ENCODE measurements around the gene C9orf50. TPM values are rescaled to one million over a fixed set of nuclear protein-coding genes. Genes with fewer than 3 reads are reported as not detected.
A peak's percentile ranks its signal among the peaks of the same experiment; 100 is the strongest.

C9orf50 gene
- total and polyA plus RNA-seq, 2 donors (not counting 3 experiments of a cell fraction or from before 2014, with no cell fraction given), result not detected

GRCh38 chr9:129570450-129571297 lies 50.2 kb downstream of the C9orf50 start:
- FAIRE-seq, result peak; percentile 52
- Histone ChIP-seq H3K9me1 (replicated peaks; ENCODE audit: control insufficient read depth, extremely low read depth, insufficient read depth, low read length) (no peaks in the 10 kb centered on the region), H3K27ac (ENCODE audit: insufficient read depth, low read depth, low read length) (no peak overlapping the region), H3K4me2 (ENCODE audit: insufficient read depth, low read length) (no peak overlapping the region), H2AFZ (ENCODE audit: low read depth, low read length) (peak overlapping the region; percentile 9), H3K4me1 (ENCODE audit: control insufficient read depth, extremely low read depth, insufficient read depth, low read length) (peaks cover 2% of the 10 kb centered on the region), H4K20me1 (replicated peaks; ENCODE audit: control insufficient read depth, extremely low read depth, insufficient read depth, low read length) (no peaks in the 10 kb centered on the region), H3K4me3 (replicated peaks in 1 of 3; ENCODE audit: insufficient read depth in 1 of 3, low read depth in 1 of 3, low read length in 3 of 3) (no peak overlapping the region), H3K79me2 (ENCODE audit: control insufficient read depth, insufficient read depth, low read length) (no peaks in the 10 kb centered on the region), H3K36me3 (ENCODE audit: control insufficient read depth in 2 of 2, extremely low read depth in 1 of 2, insufficient read depth in 2 of 2, low read length in 2 of 2) (no peaks in the 10 kb centered on the region), H3K9ac (replicated peaks; ENCODE audit: extremely low read depth, insufficient read depth, low read length) (no peak overlapping the region), H3K9me3 (replicated peaks; ENCODE audit: control insufficient read depth, insufficient read depth, low read length) (no peaks in the 10 kb centered on the region), H3K27me3 (ENCODE audit: control insufficient read depth in 2 of 2, insufficient read depth in 2 of 2, low read length in 2 of 2) (no peaks in the 10 kb centered on the region)
- DNase-seq (ENCODE audit: low read depth, low spot score), result no peak
- CTCF ChIA-PET, result interaction anchor here (0.6 to 2.7 kb wide), 6 partner anchors 36 to 439 kb away, joined by 3 to 12 read pairs (median 3); no protein-coding TSS in a partner anchor
- intact Hi-C loops (cut with micrococcal nuclease), result no loop called here
- TF ChIP-seq FOS (IDR thresholded peaks at IDR 0.05; ENCODE audit: borderline replicate concordance, insufficient read depth, low read length) (no peak), EZH2 (IDR thresholded peaks at IDR 0.05; ENCODE audit: borderline replicate concordance, low read depth, low read length, severe bottlenecking) (no peak), JUN (IDR thresholded peaks at IDR 0.05; ENCODE audit: borderline replicate concordance, insufficient read depth, insufficient read length, low read depth) (no peak), GATA2 (IDR thresholded peaks at IDR 0.05; ENCODE audit: insufficient read depth, insufficient read length, low read depth, low read length) (no peak), POLR2A (IDR thresholded peaks at IDR 0.05; ENCODE audit: low read depth, low read length) (no peak), POLR2AphosphoS5 (IDR thresholded peaks at IDR 0.05; ENCODE audit: insufficient read depth, low read depth, low read length) (no peak), CTCF (IDR thresholded peaks at IDR 0.05; ENCODE audit: extremely low read depth in 1 of 2, insufficient read depth in 1 of 2, low read depth in 1 of 2, low read length in 2 of 2) (no peak), MYC (IDR thresholded peaks at IDR 0.05; ENCODE audit: low read depth, low read length) (no peak), MAX (IDR thresholded peaks at IDR 0.05; ENCODE audit: insufficient read depth, insufficient read length) (no peak)
- dilution Hi-C loops (cut with MboI; ENCODE audit: extremely low pct_ligation_motif_present, low sequenced_read_pairs), result no loop called here
- POLR2A ChIA-PET, result interaction anchor here (1.1 kb wide), 1 partner anchor 75 kb away, joined by 3 read pairs; no protein-coding TSS in a partner anchor
- no TSS peak for BruUV-seq (replicated peaks)
